ENCODE measurements around the gene TENM3.

TENM3 gene

DNA sequence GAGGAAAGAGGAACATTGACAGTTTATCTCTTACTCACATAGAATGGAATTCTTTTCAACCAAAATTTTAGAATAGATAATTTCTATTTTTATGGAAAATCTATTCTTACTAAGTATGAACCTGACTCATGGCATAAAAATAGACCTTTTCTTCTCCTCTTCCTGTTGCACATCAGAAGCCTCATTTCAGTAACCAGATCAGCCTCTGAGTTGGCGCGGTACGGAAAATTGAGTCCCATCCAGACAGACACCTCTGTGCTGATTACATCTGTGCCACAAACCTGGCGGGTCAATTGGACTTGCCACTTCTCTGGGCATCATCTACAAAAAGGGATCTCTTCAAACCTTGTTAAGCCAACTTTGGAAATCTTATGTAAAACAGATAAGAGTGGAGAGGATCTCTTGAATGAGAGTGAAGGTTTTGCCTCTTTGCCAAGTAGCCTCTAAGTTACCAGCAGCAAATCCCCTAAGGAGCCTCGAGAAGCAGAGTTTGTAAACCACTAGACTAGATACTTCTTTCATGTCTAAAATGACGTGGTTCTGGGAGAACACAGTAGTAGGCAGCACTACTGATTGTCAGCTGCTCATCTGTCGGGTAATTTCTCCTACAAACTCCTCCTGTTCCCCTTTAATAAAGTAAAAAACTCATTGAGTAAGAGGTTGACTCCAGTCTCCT, 37.4 kb downstream of the TENM3 start:
- Histone ChIP-seq H3K36me3 (replicated peaks; ENCODE audit: low read depth, low read length) (no peaks in the 10 kb centered on the region), H3K27ac (ENCODE audit: low read length) (no peak overlapping the region), H3K4me3 (ENCODE audit: low read length) (no peak overlapping the region), H3K4me2 (ENCODE audit: low read length) (no peak overlapping the region), H4K20me1 (ENCODE audit: insufficient read depth, low read length) (no peaks in the 10 kb centered on the region), H3K4me1 (ENCODE audit: low read length) (no peaks in the 10 kb centered on the region), H3K27me3 (ENCODE audit: low read depth, low read length) (no peaks in the 10 kb centered on the region), H3K9ac (ENCODE audit: low read length) (no peak overlapping the region), H3K9me3 (ENCODE audit: insufficient read depth, low read length) (0 out of 2 replicates have a peak, but pooled peaks cover 3% of the 10 kb centered on the region), H2AFZ (ENCODE audit: low read depth, low read length) (no peak overlapping the region), H3K79me2 (ENCODE audit: low read length) (no peaks in the 10 kb centered on the region)
- no peak for TF ChIP-seq EZH2phosphoT487 (IDR thresholded peaks at IDR 0.05; ENCODE audit: low read depth)
- TF ChIP-seq, protein P1, sequence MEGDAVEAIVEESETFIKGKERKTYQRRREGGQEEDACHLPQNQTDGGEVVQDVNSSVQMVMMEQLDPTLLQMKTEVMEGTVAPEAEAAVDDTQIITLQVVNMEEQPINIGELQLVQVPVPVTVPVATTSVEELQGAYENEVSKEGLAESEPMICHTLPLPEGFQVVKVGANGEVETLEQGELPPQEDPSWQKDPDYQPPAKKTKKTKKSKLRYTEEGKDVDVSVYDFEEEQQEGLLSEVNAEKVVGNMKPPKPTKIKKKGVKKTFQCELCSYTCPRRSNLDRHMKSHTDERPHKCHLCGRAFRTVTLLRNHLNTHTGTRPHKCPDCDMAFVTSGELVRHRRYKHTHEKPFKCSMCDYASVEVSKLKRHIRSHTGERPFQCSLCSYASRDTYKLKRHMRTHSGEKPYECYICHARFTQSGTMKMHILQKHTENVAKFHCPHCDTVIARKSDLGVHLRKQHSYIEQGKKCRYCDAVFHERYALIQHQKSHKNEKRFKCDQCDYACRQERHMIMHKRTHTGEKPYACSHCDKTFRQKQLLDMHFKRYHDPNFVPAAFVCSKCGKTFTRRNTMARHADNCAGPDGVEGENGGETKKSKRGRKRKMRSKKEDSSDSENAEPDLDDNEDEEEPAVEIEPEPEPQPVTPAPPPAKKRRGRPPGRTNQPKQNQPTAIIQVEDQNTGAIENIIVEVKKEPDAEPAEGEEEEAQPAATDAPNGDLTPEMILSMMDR (IDR thresholded peaks at IDR 0.05; ENCODE audit: low read depth, low read length), result no peak

DNA sequence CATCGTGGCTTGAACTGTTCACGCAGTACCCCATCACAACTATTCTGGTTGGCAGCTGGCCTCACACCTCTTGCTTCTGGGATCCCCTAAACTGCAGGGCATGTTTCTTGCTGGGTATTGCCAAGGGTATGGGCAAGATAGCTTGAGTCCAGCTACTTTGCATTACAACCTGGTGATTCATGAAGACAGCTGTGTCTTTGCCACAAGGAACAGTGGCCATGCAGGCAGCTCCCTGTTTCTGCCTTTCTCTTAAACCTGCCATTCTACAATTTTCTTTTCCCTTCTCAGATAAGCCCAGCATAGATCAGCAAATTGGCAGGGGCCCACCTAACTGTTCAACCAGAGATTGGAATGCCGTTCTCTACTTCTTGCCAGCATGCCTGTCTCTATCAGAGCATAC, 42.8 kb downstream of the TENM3 start:
- Histone ChIP-seq H3K79me2 (ENCODE audit: low read length) (no peaks in the 10 kb centered on the region), H3K4me1 (ENCODE audit: low read length) (peaks cover 9% of the 10 kb centered on the region; the same call in 1 of the 2 replicates), H4K20me1 (ENCODE audit: insufficient read depth, low read length) (no peaks in the 10 kb centered on the region), H3K9ac (ENCODE audit: low read length) (no peak overlapping the region), H3K4me2 (ENCODE audit: low read length) (no peak overlapping the region), H3K4me3 (ENCODE audit: low read length) (no peak overlapping the region), H3K27ac (ENCODE audit: low read length) (no peak overlapping the region), H3K36me3 (replicated peaks; ENCODE audit: low read depth, low read length) (no peaks in the 10 kb centered on the region), H3K9me3 (ENCODE audit: insufficient read depth, low read length) (0 out of 2 replicates have a peak, but pooled peaks cover 3% of the 10 kb centered on the region), H3K27me3 (ENCODE audit: low read depth, low read length) (no peaks in the 10 kb centered on the region), H2AFZ (ENCODE audit: low read depth, low read length) (no peak overlapping the region)
- no peak for TF ChIP-seq EZH2phosphoT487 (IDR thresholded peaks at IDR 0.05; ENCODE audit: low read depth)
- TF ChIP-seq, protein P1 (IDR thresholded peaks at IDR 0.05; ENCODE audit: low read depth, low read length), result no peak

DNA sequence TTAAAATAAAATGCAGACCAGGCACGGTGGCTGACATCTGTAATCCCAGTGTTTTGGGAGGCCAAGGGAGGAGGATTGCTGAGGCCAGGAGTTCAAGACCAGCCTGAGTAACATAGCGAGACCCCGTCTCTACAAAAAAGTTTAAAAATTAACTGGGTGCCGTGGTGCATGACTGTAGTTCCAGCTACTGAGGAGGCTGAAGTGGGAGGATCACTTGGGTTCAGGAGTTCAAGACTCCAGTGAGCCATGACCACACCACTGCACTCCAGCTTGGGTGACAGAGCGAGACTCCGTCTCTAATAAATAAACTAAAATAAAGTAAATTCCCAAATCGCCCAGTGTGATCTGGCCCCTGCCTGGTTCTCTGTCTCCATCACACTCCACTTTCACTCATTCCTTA, 43.7 kb downstream of the TENM3 start:
- Histone ChIP-seq H3K9me3 (ENCODE audit: insufficient read depth, low read length) (0 out of 2 replicates have a peak, but pooled peaks cover 3% of the 10 kb centered on the region), H4K20me1 (ENCODE audit: insufficient read depth, low read length) (no peaks in the 10 kb centered on the region), H3K9ac (ENCODE audit: low read length) (no peak overlapping the region), H3K27me3 (ENCODE audit: low read depth, low read length) (no peaks in the 10 kb centered on the region), H3K4me2 (ENCODE audit: low read length) (no peak overlapping the region), H3K4me1 (ENCODE audit: low read length) (peaks cover 9% of the 10 kb centered on the region; the same call in 1 of the 2 replicates), H3K4me3 (ENCODE audit: low read length) (no peak overlapping the region), H2AFZ (ENCODE audit: low read depth, low read length) (no peak overlapping the region), H3K27ac (ENCODE audit: low read length) (no peak overlapping the region), H3K36me3 (replicated peaks; ENCODE audit: low read depth, low read length) (no peaks in the 10 kb centered on the region), H3K79me2 (ENCODE audit: low read length) (no peaks in the 10 kb centered on the region)
- no peak for TF ChIP-seq EZH2phosphoT487 (IDR thresholded peaks at IDR 0.05; ENCODE audit: low read depth)
- TF ChIP-seq, protein P1 (IDR thresholded peaks at IDR 0.05; ENCODE audit: low read depth, low read length), result no peak

DNA sequence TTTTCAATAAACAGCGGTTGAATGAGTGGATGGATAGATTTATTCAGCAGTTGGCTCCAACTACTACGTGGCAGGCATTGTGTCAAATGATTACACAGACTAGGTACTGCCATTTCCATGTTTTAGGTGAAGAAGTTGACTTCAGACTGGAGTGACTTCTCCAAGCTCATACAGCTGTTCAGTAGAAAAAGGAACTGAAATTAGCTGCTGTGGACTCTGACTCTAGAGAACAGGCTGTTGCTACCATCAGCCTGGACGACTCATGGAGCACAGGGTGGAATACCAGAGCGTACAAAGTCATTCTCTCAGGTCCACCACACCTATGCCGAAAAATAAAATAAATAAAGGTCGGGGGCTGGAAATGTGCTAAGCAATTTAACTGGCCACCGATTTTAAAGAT, 45.3 kb downstream of the TENM3 start:
- Histone ChIP-seq H3K4me3 (ENCODE audit: low read length) (no peak overlapping the region), H3K9me3 (ENCODE audit: insufficient read depth, low read length) (no peaks in the 10 kb centered on the region), H3K27ac (ENCODE audit: low read length) (no peak overlapping the region), H3K4me1 (ENCODE audit: low read length) (peaks cover 9% of the 10 kb centered on the region; the same call in 1 of the 2 replicates), H3K79me2 (ENCODE audit: low read length) (no peaks in the 10 kb centered on the region), H2AFZ (ENCODE audit: low read depth, low read length) (no peak overlapping the region), H3K36me3 (replicated peaks; ENCODE audit: low read depth, low read length) (no peaks in the 10 kb centered on the region), H3K4me2 (ENCODE audit: low read length) (no peak overlapping the region), H4K20me1 (ENCODE audit: insufficient read depth, low read length) (no peaks in the 10 kb centered on the region), H3K27me3 (ENCODE audit: low read depth, low read length) (no peaks in the 10 kb centered on the region), H3K9ac (ENCODE audit: low read length) (no peak overlapping the region)
- TF ChIP-seq EZH2phosphoT487 (IDR thresholded peaks at IDR 0.05; ENCODE audit: low read depth), result no peak
- TF ChIP-seq, protein P1 (IDR thresholded peaks at IDR 0.05; ENCODE audit: low read depth, low read length), result no peak
